ENCODE data around the gene SLC23A3.

DNA sequence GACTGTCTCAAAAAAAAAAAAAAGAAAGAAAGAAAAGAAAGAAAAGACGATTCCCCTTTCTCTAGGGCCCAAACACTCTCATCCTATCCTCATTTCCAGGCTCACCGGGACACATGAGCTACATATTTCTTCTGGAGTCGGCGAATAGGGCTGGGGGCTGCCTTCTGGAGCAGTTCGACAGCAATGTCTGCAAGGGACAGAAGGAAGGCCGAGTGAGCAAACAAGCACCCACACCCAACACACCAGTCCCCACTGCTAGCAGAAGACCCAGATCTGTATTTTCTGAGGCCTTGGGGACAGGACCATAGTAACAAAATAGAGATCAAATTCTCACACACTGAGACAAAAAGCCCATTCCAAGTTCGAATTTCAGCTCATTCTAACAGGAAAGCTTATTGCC, 5.7 kb upstream of the SLC23A3 start:
- no peak for TF ChIP-seq CTCF (IDR thresholded peaks at IDR 0.05; ENCODE audit: insufficient read depth, low read length, poor library complexity, severe bottlenecking)
- TF ChIP-seq EZH2phosphoT487 (conservative IDR thresholded peaks at IDR 0.05; ENCODE audit: low read length) = no peak

All from SU-DHL-6 (cell line).